WTC11 (cell line): ENCODE data around the gene NFIX. TPM values are rescaled to one million over a fixed set of nuclear protein-coding genes. Genes with fewer than 3 reads are reported as not detected.
"Not testable (repeated sequence)": the region's sequence is repeated elsewhere in the genome, so short reads cannot be mapped to it uniquely, and the experiment has no call there.

Experiments
- ATAC-seq: fragments of 200-7000 bp; cut with Tn5 transposase; 2 replicates; pipeline ENCODE4 v1.10.0; 2021; ENCODE audit warnings: mild to moderate bottlenecking, moderate library complexity
- CTCF ChIA-PET: fragments of 300-600 bp; sonication (Branson Sonifier 250); formaldehyde crosslinking; loops from one replicate; lab custom pipeline; 2021; ENCODE audit warnings: antibody characterized with exemption; lab: Charles Lee
- POLR2A ChIA-PET: fragments of 350-600 bp; sonication (Branson Sonifier 250); formaldehyde crosslinking; loops from one replicate; lab custom pipeline; 2021; ENCODE audit warnings: antibody characterized with exemption; lab: Charles Lee
- DNase-seq: peaks from one replicate; pipeline ENCODE4 v3.0.0; 2021; ENCODE audit warnings: low spot score
- H3K27ac Mint-ChIP-seq: 2 replicates; pipeline ENCODE4 v1.8.0; 2021; ENCODE audit warnings: mixed read lengths
- H3K27me3 Mint-ChIP-seq: 2 replicates; pipeline ENCODE4 v1.8.0; 2021; ENCODE audit warnings: low read depth, mild to moderate bottlenecking, moderate library complexity, mixed read lengths
- H3K36me3 Mint-ChIP-seq: 2 replicates; pipeline ENCODE4 v1.8.0; 2021; ENCODE audit warnings: mixed read lengths
- H3K4me1 Mint-ChIP-seq: 2 replicates; pipeline ENCODE4 v1.8.0; 2022; ENCODE audit warnings: mixed read lengths
- H3K4me3 Mint-ChIP-seq: 2 replicates; pipeline ENCODE4 v1.8.0; 2021; ENCODE audit warnings: mild to moderate bottlenecking, moderate library complexity, mixed read lengths
- H3K9me3 Mint-ChIP-seq: 2 replicates; pipeline ENCODE4 v1.8.0; 2021; ENCODE audit warnings: mixed read lengths
- ATF6 ChIP-seq: sonication (generic); formaldehyde crosslinking; IDR thresholded peaks from 2 replicates; pipeline ENCODE4 v1.8.1; 2023; ENCODE audit warnings: mild to moderate bottlenecking, missing genetic modification reagents
- EMX1 ChIP-seq: fragments of 250-450 bp; sonication (Bioruptor Pico); IDR thresholded peaks from 2 replicates; pipeline ENCODE4 v1.8.0; 2021; ENCODE audit warnings: mild to moderate bottlenecking
- GRHL2 ChIP-seq: fragments of 250-450 bp; sonication (Bioruptor Pico); IDR thresholded peaks from 2 replicates; pipeline ENCODE4 v1.8.0; 2022; ENCODE audit warnings: mild to moderate bottlenecking, moderate library complexity; ENCODE audit not compliant: insufficient replicate concordance, severe bottlenecking
- GTF2I ChIP-seq: fragments of 250-450 bp; sonication (Bioruptor Pico); conservative IDR thresholded peaks from 2 replicates; pipeline ENCODE4 v1.4.0; 2021; ENCODE audit warnings: mild to moderate bottlenecking
- KAT7 ChIP-seq: sonication (generic); formaldehyde crosslinking; IDR thresholded peaks from 2 replicates; pipeline ENCODE4 v1.8.1; 2023; ENCODE audit warnings: missing genetic modification reagents, mild to moderate bottlenecking, borderline replicate concordance
- MXD4 ChIP-seq: fragments of 250-450 bp; sonication (Bioruptor Pico); IDR thresholded peaks from 2 replicates; pipeline ENCODE4 v1.8.0; 2021; ENCODE audit warnings: mild to moderate bottlenecking, moderate library complexity, borderline replicate concordance
- MYBL2 ChIP-seq: sonication (generic); formaldehyde crosslinking; IDR thresholded peaks from 2 replicates; pipeline ENCODE4 v1.8.1; 2023; ENCODE audit warnings: mild to moderate bottlenecking, moderate library complexity, missing genetic modification reagents
- NR1H2 ChIP-seq: sonication (generic); formaldehyde crosslinking; IDR thresholded peaks from 2 replicates; pipeline ENCODE4 v1.9.0; 2021; ENCODE audit warnings: mild to moderate bottlenecking, moderate library complexity, missing genetic modification reagents
- NR3C1 ChIP-seq: sonication (generic); formaldehyde crosslinking; conservative IDR thresholded peaks from 2 replicates; pipeline ENCODE4 v1.8.1; 2023; ENCODE audit warnings: low read depth, mild to moderate bottlenecking, missing genetic modification reagents
- PRRX2 ChIP-seq: fragments of 250-450 bp; sonication (Bioruptor Pico); IDR thresholded peaks from 2 replicates; pipeline ENCODE4 v1.8.0; 2021; ENCODE audit warnings: mild to moderate bottlenecking
- RORB ChIP-seq: fragments of 250-450 bp; sonication (Bioruptor Pico); IDR thresholded peaks from 2 replicates; pipeline ENCODE4 v1.9.0; 2021; ENCODE audit warnings: mild to moderate bottlenecking
- TP53 ChIP-seq: sonication (generic); formaldehyde crosslinking; IDR thresholded peaks from 2 replicates; pipeline ENCODE4 v1.8.1; 2023; ENCODE audit warnings: mild to moderate bottlenecking, missing genetic modification reagents
- ZNF219 ChIP-seq: sonication (generic); formaldehyde crosslinking; IDR thresholded peaks from 2 replicates; pipeline ENCODE4 v1.8.0; 2023; ENCODE audit warnings: missing genetic modification reagents, mild to moderate bottlenecking, borderline replicate concordance
- ZNF232 ChIP-seq: sonication (generic); formaldehyde crosslinking; IDR thresholded peaks from 2 replicates; pipeline ENCODE4 v1.8.0; 2022; ENCODE audit warnings: mild to moderate bottlenecking, missing genetic modification reagents
- ZNF281 ChIP-seq: sonication (generic); formaldehyde crosslinking; IDR thresholded peaks from 2 replicates; pipeline ENCODE4 v1.8.0; 2023; ENCODE audit warnings: mild to moderate bottlenecking, missing genetic modification reagents
- ZNF396 ChIP-seq: fragments of 250-450 bp; sonication (Bioruptor Pico); IDR thresholded peaks from 2 replicates; pipeline ENCODE4 v1.8.0; 2021; ENCODE audit warnings: mild to moderate bottlenecking, moderate library complexity, borderline replicate concordance
- total RNA-seq: library from RNA; stranded (reverse); gene quantifications from 3 replicates; pipeline ENCODE4 v1.2.3, GENCODE V29; 2021
- TF ChIP-seq, protein P1 (sequence below): sonication (generic); formaldehyde crosslinking; conservative IDR thresholded peaks from 2 replicates; pipeline ENCODE4 v1.8.1; 2022; ENCODE audit warnings: mild to moderate bottlenecking, missing genetic modification reagents
- TF ChIP-seq, protein P2 (sequence below): sonication (generic); formaldehyde crosslinking; IDR thresholded peaks from 2 replicates; pipeline ENCODE4 v1.8.1; 2022; ENCODE audit warnings: mild to moderate bottlenecking, missing genetic modification reagents, moderate library complexity, borderline replicate concordance
- TF ChIP-seq, protein P3 (sequence below): sonication (generic); formaldehyde crosslinking; IDR thresholded peaks from 2 replicates; pipeline ENCODE4 v1.8.1; 2022; ENCODE audit warnings: low read depth, missing genetic modification reagents, borderline replicate concordance

Gene NFIX
- total RNA-seq, 1 experiment from 2014 or later = 1.4 TPM

DNA sequence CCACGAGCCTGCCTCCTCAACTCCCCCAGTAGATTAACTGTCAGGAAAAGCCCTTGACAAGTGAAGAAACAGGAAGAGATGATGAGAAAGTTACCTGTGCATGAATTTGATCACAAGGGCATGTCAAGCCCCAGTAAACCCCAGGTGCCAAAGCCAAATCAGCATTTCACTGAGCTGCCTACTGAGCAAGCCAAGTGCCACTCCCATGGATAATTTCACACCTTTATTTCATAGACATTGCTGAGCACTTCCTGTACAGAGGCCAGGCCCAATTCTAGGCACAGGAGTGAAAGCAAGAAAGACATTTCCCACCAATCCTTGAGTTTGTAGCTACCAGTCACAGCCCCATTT, 40.7 kb upstream of the NFIX start (continued):
- TF ChIP-seq, protein P1, sequence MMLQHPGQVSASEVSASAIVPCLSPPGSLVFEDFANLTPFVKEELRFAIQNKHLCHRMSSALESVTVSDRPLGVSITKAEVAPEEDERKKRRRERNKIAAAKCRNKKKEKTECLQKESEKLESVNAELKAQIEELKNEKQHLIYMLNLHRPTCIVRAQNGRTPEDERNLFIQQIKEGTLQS (CRISPR knock-in tag) = no peak
- no peak for TF ChIP-seq ZNF281
- no peak for TF ChIP-seq MXD4 (CRISPR knock-in tag)
- TF ChIP-seq, all 79 proteins: peak for 0

- DNase-seq, ATAC-seq, H3K27me3 Mint-ChIP-seq, H3K9me3 Mint-ChIP-seq: not testable (repeated sequence)
- Mint-ChIP-seq H3K27ac (peak overlapping the region; percentile 94), H3K4me1 (peaks cover 26% of the 10 kb centered on the region), H3K36me3 (peaks cover 28% of the 10 kb centered on the region), H3K4me3 (peak overlapping the region; percentile 90)
- POLR2A ChIA-PET = interaction anchor here (2.6 kb wide), 1 partner anchor 9 kb away, joined by 10 read pairs; the partner anchor contains the start of gene RAD23A
- CTCF ChIA-PET = interaction anchor here (0.6 to 5.4 kb wide), 5 partner anchors 10 to 163 kb away, joined by 3 to 57 read pairs (median 4); no protein-coding TSS in a partner anchor
Observed at GRCh38 chr19:12955575-12955974, 39.7 kb upstream of the NFIX start.

DNA sequence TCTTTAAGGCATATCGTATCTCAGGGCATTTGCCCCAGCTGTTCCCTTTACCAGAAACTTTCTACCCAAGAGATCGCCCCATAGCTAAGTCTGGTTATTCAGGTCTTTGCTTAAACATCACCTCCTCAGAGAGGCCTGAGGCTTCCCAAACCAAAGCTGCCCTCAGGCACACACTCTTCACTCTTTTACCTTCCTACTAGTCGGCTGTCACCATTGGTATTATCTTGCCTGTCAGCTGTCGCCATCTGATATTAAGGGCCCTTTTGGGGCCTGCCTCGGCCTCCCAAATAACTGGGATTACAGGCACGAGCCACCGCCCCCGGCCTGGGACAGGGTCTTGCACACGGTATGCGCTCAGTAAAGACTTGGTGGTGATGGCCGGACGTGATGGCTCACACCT, 39.3 kb upstream of the NFIX start:
- no peak for ATAC-seq
- Mint-ChIP-seq H3K27me3 (peaks cover 2% of the 10 kb centered on the region; the same call in 1 of the 2 replicates), H3K27ac (peak overlapping the region; percentile 55), H3K4me1 (peaks cover 26% of the 10 kb centered on the region), H3K9me3 (peaks cover 3% of the 10 kb centered on the region), H3K36me3 (peaks cover 24% of the 10 kb centered on the region), H3K4me3 (peak overlapping the region; percentile 90)
- TF ChIP-seq EMX1 = no peak
- no peak for DNase-seq
- CTCF ChIA-PET = interaction anchor here (0.6 to 5.4 kb wide), 4 partner anchors 9 to 163 kb away, joined by 3 to 57 read pairs (median 4); no protein-coding TSS in a partner anchor
- POLR2A ChIA-PET = interaction anchor here (0.6 to 2.6 kb wide), 3 partner anchors 9 to 62 kb away, joined by 3 to 10 read pairs (median 6); partner anchors contain the start of gene RAD23A

DNA sequence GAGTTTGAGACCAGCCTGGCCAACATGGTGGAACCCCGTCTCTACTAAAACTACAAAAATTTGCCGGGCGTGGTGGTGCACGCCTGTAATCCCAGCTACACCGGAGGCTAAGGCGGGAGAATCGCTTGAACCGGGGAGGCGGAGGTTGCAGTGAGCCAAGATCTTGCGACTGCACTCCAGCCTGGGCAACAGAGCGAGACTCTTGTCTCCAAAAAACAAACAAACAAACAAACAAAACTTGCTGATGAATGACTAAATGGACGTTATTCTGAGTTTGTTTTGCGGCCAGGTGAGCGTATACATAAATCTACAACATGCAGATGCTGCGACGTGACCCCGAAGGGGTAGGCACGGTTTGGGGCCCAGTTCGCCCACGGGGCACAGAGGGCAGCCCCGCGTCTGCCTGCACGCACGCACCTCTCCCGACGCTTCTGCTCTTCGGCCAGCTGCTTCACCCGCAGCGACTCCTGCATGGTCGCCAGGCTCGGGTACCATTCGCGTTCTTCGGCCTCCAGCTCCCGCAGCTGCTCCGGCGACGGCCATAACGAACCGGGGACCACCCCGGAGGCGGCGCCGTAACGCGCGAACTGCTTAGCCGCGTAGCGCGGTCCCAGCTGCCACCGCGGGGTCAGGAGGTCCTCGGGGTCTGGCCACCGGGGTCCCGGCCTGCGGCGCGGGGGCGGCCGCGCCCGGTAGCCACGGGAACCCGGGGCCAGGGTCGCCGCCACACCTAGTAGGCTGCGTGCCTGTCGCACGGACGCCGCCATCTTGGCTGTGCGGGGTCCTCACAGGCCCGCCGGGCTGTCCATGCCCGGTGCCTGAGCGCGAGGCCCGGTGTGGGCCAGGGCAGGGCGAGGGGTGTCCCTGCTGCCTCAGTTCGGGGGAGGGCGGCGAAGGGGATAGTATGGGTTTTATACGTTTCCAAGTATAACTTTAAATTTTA, 38.6 kb upstream of the NFIX start, which contains the start of gene GADD45GIP1:
GADD45GIP1 (minus strand) TSS at position 778 of the 943 bp plus-strand sequence; CDS start at position 767, 11 bp downstream.
- CTCF ChIA-PET = interaction anchor here (1.7 to 5.4 kb wide), 2 partner anchors 9 to 21 kb away, joined by 4 to 57 read pairs; no protein-coding TSS in a partner anchor
- peak; percentile 93 for ATAC-seq
- H3K27ac Mint-ChIP-seq = peak within 1 kb of the TSS; percentile 89
- H3K4me1 Mint-ChIP-seq = peaks cover 26% of the 10 kb centered on the region
- DNase-seq = peak; percentile 78
- POLR2A ChIA-PET = interaction anchor here (0.6 to 2.6 kb wide), 4 partner anchors 9 to 62 kb away, joined by 3 to 10 read pairs (median 4); partner anchors contain the start of gene RAD23A
- H3K4me3 Mint-ChIP-seq = peak within 1 kb of the TSS; percentile 90
- peaks cover 16% of the 10 kb centered on the region for H3K36me3 Mint-ChIP-seq
- H3K27me3 Mint-ChIP-seq = peaks cover 2% of the 10 kb centered on the region; the same call in 1 of the 2 replicates
- peaks cover 3% of the 10 kb centered on the region for H3K9me3 Mint-ChIP-seq
- no peak for TF ChIP-seq NR3C1 (CRISPR knock-in tag)
- TF ChIP-seq RORB (CRISPR knock-in tag) = no peak
- 0 out of 2 replicates have a peak, but pooled peaks have one; percentile 38 for TF ChIP-seq GTF2I (CRISPR knock-in tag)
- no peak for TF ChIP-seq GRHL2 (CRISPR knock-in tag)
- TF ChIP-seq, protein P2, sequence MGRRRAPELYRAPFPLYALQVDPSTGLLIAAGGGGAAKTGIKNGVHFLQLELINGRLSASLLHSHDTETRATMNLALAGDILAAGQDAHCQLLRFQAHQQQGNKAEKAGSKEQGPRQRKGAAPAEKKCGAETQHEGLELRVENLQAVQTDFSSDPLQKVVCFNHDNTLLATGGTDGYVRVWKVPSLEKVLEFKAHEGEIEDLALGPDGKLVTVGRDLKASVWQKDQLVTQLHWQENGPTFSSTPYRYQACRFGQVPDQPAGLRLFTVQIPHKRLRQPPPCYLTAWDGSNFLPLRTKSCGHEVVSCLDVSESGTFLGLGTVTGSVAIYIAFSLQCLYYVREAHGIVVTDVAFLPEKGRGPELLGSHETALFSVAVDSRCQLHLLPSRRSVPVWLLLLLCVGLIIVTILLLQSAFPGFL (CRISPR knock-in tag) = no peak
- no peak for TF ChIP-seq ZNF396 (CRISPR knock-in tag)
- 0 out of 2 replicates have a peak, but pooled peaks have one; percentile 78 for TF ChIP-seq MYBL2
- TF ChIP-seq ATF6 = no peak
- no peak for TF ChIP-seq EMX1
- no peak; the same call in 1 of the 2 replicates for TF ChIP-seq KAT7 (CRISPR knock-in tag)
- TF ChIP-seq NR1H2 = no peak
- 0 out of 2 replicates have a peak, but pooled peaks have one; percentile 18 for TF ChIP-seq TP53
- no peak for TF ChIP-seq ZNF219 (CRISPR knock-in tag)
- TF ChIP-seq PRRX2 (CRISPR knock-in tag) = no peak
- TF ChIP-seq, protein P3, sequence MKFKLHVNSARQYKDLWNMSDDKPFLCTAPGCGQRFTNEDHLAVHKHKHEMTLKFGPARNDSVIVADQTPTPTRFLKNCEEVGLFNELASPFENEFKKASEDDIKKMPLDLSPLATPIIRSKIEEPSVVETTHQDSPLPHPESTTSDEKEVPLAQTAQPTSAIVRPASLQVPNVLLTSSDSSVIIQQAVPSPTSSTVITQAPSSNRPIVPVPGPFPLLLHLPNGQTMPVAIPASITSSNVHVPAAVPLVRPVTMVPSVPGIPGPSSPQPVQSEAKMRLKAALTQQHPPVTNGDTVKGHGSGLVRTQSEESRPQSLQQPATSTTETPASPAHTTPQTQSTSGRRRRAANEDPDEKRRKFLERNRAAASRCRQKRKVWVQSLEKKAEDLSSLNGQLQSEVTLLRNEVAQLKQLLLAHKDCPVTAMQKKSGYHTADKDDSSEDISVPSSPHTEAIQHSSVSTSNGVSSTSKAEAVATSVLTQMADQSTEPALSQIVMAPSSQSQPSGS = no peak
- TF ChIP-seq ZNF232 (CRISPR knock-in tag) = no peak
